Daoy (cell line): Measurements from ENCODE around the gene RSPH1. TPM values are rescaled to one million over a fixed set of nuclear protein-coding genes. Genes with fewer than 3 reads are reported as not detected.

ENCODE experiments used
- DNase-seq: peaks from one replicate; pipeline ENCODE4 v3.0.0-alpha.2; 2015; ENCODE audit warnings: low read depth
- total RNA-seq: library from RNA; depleted of rRNA; stranded (reverse); fragments of >200 nt; shearing (Covaris generic); gene quantifications from 2 replicates; pipeline ENCODE4 v1.2.3, GENCODE V29; 2014; rRNA removed

The RSPH1 gene
- total RNA-seq, 1 experiment from 2014 or later: 0.23 TPM

DNA sequence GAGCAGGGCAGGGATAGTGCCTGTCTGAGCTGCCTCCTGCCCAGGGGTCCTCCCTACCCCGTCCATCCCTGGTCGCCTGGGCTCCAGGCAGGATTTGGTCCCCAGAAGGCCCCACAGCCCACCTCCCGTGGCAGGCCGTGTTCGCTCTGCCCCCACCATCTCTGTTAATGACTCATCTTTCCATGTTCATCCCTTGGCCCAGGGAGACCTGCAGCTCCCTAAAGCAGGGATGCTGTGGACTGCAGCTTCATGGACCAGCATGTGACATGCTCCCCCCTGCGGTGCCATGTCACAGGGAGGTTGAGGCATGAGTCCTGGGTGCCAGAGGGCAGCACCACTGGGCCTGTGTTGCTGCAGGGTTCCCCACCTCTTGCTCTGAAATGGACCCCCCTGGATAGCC lies 65.5 kb downstream of the RSPH1 start:
- DNase-seq: no peak

DNA sequence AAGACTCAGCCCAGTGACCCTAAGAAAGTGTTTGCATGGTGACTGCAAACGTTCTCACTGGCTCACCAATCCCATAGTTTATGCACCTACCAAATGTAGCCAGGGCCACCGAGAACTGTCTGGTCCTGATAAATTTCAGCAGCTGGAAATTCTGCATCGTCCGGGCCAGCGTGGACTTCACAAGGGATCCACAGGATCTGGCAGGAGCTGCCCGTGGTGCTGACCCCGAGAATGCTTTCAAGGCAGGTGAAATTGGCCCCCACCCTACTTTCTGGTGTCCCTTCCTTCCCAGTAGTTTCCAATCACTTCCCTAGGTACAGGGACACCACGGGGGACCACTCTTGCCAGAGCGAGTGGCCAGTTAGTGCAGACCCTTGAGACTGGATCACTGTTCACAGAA lies 66.2 kb downstream of the RSPH1 start:
- DNase-seq: no peak

DNA sequence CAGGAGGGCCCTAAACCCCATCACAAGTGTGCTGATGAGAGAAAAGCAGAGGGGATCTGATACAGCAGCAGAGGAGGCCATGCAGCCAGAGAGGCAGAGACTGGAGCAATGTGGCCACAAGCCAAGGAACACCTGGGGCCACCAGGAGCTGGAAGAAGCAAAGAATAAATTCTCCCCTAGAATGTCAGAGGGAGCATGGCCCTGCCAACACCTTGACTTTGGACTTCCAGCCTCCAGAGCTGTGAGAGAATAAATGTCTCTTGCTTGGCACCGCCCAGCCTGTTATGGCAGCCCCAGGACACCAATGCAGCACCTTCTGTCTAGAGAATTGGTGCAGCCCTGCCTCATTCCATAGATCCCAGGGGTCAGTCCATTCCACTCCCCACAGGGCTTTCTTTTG lies 67.0 kb downstream of the RSPH1 start:
- no peak for DNase-seq

DNA sequence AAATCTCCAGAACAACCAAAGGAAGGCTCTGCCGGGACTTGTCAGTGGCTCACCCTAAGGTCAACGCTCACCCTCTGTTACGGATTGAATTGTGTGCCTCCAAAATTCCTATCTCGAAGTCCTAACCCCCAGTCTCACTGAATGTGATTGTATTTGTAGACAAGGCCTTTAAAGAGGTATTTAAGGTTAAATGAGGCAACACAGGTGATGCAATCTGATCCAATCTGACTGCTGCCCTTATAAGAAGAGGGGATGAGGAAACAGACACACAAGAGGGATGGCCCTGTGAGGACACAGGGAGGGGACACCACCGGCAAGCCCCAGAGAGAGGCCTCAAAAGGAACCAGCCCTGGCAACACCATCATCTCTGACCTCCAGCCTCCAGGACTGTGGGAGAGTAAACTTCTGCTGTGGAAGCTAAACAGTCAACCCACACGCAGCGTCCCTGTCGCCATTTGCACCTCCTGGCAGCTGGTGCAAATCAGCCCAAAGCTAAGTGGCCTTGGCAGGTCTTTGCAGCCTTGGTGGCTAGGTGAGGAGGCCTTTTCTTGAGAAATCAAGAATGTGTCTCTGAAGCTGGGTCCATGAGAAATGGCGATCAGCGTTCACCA lies 68.1 kb downstream of the RSPH1 start:
- DNase-seq: no peak

DNA sequence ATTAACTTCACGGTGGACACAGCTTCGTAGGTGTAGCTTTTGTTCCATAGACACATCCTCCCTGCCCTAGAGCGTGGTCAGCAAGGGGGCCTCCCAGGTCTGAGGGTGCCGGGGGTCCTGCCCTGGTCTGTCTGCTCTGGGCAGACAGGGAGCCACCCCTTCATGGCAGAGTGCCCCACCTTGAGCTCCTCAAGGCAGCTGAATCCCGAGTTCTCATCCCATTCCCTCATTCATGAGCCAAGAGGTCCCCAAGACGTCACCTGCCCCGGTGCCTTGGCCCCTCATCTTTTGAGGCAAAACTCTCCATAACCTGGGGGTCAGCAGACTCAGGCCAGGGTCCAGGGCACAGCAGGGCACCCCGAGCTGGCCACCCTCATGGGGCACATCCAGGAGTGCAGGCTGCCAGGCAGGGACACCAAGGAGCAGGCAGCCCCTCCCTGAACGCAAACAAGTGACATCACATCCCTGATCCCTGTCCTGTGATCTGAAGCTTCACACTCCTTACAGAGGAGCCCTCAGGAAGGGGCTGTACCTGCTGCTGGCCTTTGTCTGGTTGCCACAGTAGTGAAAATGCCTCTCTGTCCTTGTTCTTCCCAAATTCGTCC lies 69.0 kb downstream of the RSPH1 start:
- no peak for DNase-seq

DNA sequence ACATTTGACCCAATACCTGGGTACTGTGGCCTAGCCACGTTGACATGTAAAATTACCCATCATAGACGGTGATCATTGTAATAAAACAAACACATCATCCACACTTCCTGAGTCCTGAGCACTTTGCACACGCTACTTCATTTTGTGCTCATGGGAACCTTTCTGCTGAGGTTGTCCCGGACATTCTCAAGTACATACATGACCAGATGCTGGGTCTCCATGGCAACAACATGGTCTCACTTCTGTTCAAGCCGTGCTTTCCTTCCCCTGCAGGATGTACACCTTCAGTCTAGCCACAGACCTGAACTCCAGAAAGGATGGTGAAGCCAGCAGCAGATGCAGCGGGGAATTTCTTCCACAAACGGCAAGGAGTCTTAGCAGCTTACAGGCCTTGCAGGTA lies 69.6 kb downstream of the RSPH1 start:
- no peak for DNase-seq

DNA sequence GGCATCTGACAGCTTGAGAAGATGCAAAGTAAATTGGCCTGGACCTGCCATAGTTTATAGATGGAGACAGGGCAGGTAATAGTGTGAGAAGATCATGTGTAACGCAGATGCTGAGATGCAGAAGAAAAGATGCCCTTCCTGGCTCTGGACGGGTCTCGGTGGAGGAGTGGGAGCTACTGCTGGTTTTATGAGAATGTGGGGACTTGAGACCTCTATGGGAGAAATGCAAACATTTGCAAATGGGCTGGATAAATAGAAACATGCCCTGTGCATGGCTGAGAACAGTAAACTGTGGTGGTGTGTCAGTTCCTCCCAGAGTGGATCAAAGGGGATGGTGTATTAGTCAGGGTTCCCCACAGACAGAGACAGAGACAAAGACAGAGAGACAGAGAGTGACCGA lies 70.4 kb downstream of the RSPH1 start:
- no peak for DNase-seq

DNA sequence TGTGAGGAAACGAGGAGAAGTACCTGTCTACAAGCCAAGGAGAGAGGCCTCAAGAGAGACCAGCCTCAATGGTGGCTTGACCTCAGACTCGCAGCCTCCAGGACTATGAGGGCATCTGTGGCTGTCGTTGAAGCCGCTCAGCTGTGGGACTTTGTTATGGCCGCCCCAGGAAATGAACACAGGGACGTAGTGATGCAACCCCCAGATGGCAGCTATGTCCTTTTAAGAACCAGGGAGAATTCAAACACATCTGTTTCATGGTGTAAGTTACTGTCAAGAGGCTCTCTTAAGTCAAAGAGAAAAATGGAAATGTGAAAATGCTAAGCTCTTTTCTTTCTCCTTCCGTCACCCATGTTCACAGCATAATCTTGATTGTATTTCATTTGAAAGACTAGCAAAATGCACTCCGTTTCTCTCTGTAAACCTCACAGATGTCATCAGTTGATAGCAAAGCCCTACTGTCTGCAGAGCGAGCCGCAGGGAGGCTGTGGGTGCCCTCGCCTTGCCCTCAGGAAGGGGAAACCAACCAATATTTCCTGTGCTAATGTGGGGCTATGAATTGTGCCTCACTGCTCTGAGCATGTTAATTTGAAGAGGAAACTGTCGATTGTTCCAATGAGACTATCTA lies 71.0 kb downstream of the RSPH1 start:
- no peak for DNase-seq

DNA sequence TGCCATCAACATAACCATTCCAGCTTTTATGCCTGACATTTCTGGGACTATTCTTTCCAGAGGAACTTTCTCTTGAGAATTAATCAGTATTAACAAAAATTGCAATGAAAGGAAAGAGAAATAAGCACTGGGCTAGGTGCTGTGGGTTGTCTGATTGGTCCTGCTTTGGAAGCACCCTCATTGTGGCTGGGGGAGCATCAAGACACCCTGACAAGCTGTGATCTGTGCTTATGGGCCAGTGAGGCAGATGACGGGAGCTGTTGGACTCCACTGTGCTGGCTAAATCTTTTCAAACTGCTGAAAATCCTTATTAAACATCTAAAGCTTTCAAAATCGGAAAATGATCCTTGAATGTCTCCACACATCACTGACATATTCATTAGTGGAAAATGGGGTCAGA lies 72.3 kb downstream of the RSPH1 start:
- no peak for DNase-seq

DNA sequence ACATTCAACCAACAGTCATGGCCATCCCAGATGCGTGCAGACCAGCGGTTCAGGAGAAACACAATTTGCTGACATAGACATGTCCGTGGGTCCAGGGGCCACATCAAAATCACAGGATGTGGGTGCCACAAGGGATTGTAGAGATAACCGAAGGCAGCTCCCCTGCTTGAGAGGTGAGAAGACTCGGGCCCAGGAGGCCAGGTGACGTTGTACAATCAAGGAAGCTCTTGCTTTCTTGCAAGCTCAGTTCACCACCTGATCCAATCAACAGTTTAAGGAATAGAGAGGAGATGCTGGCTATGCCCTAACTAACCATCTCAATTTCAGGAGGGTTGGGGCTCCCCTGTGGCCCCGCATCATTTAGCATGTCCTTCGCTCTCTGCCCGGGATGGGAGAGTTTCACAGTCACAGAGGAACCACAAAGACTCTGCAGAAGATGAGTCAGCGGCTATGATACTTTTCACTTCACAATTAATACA lies 72.8 kb downstream of the RSPH1 start:
- no peak for DNase-seq

Other genes with a start within 250 kb of the RSPH1 start
- 2.4 and 3.4 TPM in 2 replicates for gene TFF3, start 180.8 kb downstream of the RSPH1 start, total RNA-seq
- not detected in 2 replicates for gene TFF2, start 145.2 kb downstream of the RSPH1 start, total RNA-seq
- not detected in 2 replicates for gene TFF1, start 129.7 kb downstream of the RSPH1 start, total RNA-seq
- gene TMPRSS3, start 100.2 kb downstream of the RSPH1 start, total RNA-seq: 8.7 TPM in 1 of 2 replicates, not detected in the other
- gene UBASH3A, start 92.3 kb downstream of the RSPH1 start, total RNA-seq: 0.18 TPM in 1 of 2 replicates, not detected in the other
- 10.9 and 23.2 TPM in 2 replicates for gene SLC37A1, start 17.6 kb upstream of the RSPH1 start, total RNA-seq
- 0.17 TPM in 1 of 2 replicates, not detected in the other for gene PDE9A, start 157.4 kb upstream of the RSPH1 start, total RNA-seq